Measurements from ENCODE around the gene NFE2L2.
"Not testable (repeated sequence)": the region's sequence is repeated elsewhere in the genome, so short reads cannot be mapped to it uniquely, and the experiment has no call there.

NFE2L2 gene

DNA sequence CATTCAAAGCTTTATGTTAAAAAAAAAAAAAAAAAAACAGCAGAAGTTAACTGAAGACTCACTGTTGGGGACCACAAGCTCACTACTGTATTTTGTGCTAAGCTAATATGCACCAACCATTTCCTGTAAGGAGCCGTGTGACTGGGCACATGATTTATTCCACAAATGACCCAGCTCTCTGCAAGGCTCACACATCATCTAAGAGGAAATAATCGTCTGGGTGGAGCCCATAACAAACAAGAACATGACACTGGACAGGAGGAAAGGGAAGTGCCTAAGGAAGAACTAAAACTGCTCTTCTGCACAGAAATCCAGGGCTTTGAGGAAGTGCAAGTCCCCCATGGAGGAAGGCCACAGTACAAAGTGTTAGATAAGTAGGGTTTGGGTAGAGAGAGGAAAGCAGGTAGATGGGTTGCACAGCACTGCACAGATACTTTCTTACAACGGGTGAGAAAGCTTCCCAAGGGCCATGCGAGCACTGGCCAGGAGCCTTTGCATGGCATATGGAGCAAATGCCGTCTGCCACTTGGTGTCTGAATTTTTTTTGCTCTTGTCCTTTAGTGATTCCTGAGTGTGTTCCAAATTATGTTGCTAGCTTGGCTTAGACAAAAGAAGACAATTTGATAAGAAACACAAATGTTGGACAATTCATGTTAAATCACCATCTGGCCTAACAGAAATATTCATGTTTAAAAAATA is 24.4 kb downstream of the NFE2L2 start:
- in situ Hi-C loops (cut with MboI; ENCODE audit: low sequenced_read_pairs): no loop called here

DNA sequence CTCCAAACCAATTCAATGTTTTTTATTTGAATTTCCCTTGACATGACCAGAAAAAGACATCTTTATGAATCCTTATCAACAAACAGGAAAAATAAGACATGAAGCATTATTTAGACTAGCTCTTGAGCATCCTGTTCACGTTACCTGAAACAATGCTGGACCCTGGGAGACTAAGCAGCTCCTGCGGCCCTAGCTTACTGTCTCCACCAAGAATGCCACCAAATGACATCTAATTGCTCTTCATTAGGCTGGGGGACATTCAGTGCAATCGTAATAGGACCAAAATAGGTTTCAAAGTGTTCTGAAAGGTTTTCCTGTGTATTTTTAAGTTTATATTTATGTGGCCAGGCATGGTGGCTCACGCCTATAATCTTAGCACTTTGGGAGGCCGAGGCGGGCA is 25.5 kb downstream of the NFE2L2 start:
- in situ Hi-C loops (cut with MboI; ENCODE audit: low sequenced_read_pairs): no loop called here

DNA sequence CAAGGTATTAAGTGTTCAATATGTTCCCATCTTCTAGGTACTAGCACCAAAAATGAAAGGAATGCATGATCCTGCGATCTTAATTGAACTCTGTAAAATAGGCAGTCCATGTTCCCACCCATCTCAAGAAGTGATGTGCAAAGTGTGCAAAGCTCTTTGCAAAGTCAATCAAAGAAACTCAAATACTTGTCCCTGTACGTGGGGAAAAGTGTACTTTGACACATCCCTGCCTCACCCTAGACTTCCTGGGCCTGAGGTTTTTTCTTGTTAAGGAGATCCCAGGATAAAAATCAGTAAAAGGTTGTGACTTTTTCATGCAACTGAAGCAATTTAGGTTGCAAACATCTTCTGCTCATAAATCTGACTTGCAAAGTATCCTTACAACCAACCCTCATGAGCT is 26.6 kb downstream of the NFE2L2 start:
- in situ Hi-C loops (cut with MboI; ENCODE audit: low sequenced_read_pairs): no loop called here

DNA sequence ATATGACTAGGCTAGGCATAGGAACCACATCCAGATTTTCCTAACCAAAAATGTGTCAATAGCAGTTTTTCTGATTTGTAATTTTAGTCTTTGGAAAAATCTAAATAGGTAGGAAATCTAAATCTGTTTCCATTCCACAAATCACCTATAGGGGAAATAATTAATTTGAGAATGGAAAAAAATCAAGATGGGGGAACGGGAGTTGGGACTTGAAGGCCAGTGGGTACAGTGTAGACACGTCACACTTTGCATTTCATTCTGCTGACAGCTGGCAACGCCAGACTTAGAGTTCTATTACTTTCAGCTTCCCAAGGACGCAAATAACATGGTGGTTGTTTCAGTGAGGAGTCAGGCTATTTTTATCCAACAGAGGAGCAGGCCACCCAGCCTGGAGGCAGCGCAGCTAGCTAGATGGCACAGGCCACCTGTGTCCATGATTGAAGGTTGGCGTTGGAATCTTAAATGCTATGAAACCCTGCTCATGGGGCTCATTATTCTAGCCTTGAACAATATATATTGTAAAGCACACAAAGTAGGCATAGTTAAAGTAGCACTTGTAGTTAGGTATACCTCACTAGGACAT is 28.6 kb downstream of the NFE2L2 start:
- in situ Hi-C loops (cut with MboI; ENCODE audit: low sequenced_read_pairs): no loop called here

DNA sequence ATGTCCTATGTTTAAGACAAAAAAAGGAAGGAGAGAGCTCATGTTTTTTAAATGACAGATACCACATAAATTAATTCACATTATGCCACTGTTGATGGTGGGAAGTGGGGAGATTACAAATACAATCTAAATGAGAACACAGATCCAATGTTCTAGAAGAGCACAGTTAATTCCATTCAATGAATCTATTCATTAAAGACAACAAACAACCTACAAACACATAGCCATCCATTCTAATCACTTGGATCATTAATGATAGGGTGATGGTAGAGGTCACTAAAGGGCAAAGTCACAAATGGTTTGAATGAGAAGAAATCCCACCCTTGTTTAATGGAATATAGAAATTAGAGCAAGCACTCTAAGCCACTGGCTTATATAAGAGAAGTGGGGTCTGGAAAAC is 30.3 kb downstream of the NFE2L2 start:
- in situ Hi-C loops (cut with MboI; ENCODE audit: low sequenced_read_pairs): no loop called here

DNA sequence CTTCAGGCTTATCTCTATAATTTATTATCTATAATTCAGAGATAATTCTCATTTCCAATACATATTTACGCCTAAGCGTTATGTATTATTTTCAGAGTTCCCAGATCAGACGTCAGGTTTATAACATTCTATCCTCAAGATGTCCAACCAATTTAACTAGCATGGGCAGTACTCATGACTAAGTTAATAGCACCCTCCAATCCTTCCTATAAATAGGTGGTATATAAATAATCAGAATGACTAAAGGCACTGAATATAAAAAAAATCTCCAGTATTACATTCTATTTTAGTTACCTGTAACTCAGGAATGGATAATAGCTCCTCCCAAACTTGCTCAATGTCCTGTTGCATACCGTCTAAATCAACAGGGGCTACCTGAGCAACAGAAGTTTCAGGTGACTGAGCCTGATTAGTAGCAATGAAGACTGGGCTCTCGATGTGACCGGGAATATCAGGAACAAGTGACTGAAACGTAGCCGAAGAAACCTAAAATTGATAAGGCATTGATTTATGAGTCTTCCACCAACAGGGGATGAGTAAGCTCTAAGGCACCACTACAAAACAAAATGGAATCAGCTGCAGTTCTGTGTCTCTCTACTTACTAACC is 32.3 kb downstream of the NFE2L2 start:
- in situ Hi-C loops (cut with MboI; ENCODE audit: low sequenced_read_pairs): no loop called here

DNA sequence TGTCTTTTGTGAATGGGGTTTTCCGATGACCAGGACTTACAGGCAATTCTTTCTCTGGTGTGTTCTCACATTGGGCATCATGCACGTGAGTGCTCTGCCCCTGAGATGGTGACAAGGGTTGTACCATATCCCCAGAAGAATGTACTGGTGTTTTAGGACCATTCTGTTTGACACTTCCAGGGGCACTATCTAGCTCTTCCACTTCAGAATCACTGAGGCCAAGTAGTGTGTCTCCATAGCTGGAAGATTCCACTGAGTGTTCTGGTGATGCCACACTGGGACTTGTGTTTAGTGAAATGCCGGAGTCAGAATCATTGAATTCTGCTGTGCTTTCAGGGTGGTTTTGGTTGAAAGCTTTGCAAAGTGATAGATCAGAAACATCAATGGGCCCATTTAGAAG is 33.3 kb downstream of the NFE2L2 start:
- in situ Hi-C loops (cut with MboI; ENCODE audit: low sequenced_read_pairs): no loop called here

DNA sequence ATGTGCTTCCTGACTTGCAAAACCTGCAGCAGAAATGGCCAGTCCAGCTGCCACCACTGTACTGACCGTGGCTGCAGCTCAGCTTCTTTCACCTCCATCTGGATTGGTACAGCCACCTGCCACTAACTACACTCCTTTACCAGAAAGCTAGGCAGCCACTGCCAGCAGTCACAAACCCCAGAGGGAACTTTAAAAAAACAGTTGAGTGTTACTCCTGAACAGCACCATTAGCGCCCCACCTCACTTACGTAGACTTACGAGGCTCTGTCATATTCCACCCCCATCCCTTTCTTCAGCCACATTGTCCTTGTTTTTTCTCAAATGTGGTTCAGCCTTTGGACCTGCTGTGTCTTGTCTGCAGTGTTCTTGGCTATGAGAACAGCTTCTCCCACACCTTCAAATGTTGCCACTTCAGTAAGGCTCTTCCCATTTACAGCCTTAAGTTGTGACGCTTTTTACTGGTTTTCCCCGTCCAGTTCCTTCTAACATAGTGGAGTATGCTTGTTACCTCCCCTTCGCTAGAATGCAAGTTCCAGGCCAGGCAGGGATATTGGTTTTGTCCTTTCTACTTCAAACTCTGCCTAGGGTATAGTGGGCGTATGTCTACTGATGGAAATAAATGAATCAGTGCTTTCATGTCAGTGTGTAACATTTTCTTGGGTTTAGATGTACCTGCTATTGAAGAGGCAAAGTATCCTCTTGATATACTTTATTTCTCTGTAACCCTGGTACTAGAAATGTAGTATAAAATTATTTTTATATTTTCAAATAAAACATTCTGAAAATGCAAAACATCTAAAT is 34.9 kb downstream of the NFE2L2 start:
- in situ Hi-C loops (cut with MboI; ENCODE audit: low sequenced_read_pairs): no loop called here

DNA sequence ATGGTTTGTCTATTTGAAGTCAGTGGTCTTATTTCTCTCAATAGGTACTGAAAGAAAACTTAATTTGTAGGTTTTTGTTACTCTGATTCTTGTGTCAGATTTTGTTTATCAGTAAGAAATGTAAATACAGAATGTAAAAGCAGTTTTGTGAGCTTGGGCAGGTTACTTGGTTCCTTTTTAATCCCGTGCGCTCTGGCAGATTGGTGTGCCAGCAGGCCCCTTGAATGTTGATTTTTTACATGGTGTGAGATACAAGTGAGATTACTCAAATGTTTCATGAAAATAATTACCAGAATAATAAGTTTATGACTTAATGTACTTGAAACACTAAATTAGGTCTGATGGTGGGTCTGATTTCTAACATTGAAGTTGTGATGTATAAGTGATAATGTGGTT is 38.6 kb downstream of the NFE2L2 start:
- in situ Hi-C loops (cut with MboI; ENCODE audit: low sequenced_read_pairs): no loop called here

DNA sequence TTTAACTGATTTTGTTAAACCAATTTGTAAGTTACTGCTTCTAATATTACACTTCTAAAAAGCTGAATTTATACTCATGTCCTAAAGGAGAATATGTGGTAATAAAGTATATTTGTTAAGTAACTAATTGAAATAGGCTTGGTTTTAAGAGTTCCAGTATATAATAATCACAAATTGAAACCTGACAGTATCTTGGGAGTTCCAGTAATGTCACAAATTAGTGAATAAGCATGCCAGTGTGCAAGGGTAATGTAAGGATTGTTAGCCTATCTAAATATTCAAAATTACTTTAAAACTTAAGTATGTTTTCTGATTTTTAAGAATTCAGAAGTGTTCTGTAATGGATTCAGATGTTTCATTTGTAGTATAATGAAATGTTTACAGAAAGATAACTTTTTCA is 41.1 kb downstream of the NFE2L2 start:
- in situ Hi-C loops (cut with MboI; ENCODE audit: low sequenced_read_pairs): not testable (repeated sequence)

DNA sequence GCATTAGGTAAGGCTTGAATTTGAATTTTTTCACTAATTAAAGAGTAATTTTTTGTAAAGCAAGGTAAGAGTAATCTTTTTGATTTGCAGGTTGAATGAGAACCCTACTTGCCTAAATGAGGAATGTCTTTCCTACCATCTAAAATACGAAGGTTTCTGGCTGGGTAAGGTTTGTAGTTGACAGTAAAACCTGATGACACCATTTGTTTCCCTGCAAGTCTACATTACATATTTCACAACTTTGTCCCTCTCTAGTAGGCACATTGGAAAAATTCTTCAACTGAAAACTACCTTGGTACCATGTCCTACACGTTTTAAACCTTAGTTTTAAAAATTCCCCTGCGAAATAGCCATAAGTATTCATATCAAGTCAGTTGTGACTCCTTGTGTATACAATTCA is 42.6 kb downstream of the NFE2L2 start:
- in situ Hi-C loops (cut with MboI; ENCODE audit: low sequenced_read_pairs): no loop called here

DNA sequence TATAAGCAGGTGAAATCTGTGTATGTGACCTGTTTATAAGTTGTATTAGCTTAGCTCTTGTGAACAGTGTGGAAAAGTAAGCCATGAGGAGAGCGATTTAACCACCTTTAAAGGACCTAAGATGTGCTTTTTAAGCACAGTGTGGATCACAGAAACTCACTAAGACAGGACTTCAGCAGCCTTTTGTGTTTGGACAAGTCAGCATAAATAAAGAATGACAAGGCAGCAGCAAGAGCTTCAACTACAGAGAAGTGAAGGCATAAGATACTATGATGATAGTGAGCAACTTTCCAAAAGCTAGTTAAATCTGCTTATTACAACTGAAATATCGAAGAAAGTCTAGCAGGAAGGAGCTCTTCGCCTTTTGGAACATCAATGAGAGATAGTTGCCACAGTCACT is 43.0 kb downstream of the NFE2L2 start:
- in situ Hi-C loops (cut with MboI; ENCODE audit: low sequenced_read_pairs): no loop called here

DNA sequence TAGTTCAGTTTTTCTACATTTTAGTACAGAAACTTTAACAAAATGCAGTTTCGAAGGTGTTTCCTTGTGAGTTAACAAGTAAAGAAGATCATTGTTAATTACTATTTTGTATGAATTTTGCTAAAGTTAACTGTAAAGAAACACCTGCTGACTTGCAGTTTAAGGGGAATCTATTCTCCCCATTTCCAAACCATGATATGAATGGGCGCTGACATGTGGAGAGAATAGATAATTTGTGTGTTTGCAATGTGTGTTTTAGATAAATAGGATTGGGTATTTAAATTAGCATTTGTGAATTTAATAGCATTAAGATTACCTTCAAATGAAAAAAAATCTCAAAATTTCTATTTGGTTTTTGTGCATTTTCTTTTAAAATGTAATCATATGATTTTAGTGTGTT is 44.7 kb downstream of the NFE2L2 start:
- in situ Hi-C loops (cut with MboI; ENCODE audit: low sequenced_read_pairs): not testable (repeated sequence)

DNA sequence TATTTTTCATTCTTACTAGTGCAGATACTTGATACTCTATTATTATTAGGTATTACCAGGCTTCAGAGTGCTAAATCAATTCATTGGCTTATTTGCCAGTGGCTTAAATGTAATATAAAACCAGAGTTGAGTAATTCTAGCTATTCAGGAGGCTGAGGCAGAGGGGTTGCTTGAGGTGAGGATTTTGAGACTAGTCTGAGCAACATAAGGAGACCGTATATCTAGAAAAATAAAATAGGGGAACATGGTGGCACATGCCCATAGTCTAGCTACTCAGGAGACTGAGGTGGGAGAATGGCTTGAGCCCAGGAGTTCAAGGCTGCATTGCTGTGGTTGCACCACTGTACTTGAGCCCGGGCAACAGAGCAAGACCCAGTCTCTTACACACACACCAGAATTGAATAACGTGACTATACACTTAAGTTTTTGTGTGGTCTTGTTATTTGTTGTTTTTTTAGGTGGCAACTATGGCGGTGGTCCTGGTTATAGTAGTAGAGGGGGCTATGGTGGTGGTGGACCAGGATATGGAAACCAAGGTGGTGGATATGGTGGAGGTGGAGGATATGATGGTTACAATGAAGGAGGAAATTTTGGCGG is 47.2 kb downstream of the NFE2L2 start:
- in situ Hi-C loops (cut with MboI; ENCODE audit: low sequenced_read_pairs): no loop called here

DNA sequence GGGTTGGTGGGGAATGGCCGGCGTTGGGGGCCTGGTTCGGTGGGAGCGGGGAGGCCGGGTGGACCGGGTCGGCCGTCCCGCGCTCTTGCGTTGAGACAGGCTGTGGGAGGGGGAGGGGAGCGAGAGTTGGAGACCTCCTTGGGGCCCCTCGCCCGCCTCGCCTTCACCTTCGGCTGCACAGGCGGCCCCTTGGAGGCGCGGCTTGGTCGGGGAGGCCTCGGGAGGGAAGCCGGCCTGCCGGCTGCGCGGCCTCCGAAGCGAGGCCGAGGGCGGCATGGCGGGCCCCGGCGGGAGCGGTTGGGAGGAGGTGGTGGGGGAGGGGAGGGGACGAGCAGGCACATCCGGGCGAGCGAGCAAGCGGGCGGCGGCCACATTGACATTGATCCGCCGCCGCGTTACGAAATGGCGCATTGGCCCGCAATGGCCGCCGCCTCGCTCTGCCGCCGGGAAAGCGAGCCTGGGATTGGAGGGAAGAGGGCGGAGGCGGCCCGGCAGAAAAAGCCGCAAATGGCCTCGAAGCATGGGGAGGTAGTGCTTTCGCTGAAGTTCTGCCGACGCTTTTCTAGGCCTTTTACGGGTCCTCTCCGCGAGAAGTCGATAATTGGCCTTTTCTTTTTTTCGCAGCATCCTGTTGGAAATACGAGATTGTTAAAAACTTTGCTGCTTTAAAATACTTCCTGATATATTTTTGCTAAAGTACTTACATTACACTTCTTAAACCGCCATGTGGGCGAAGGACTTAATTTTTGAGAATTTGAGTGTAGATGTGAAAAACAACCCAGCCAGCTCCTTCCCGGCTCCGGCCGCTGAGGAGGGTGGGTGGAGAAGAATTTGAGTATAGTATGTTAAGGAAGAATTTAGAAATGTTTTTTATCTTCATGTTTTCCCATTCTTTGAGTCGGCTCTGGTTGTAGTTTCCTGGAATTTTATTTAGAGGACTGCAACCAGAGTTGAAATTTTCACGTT is 51.4 kb downstream of the NFE2L2 start:
- in situ Hi-C loops (cut with MboI; ENCODE audit: low sequenced_read_pairs): no loop called here

DNA sequence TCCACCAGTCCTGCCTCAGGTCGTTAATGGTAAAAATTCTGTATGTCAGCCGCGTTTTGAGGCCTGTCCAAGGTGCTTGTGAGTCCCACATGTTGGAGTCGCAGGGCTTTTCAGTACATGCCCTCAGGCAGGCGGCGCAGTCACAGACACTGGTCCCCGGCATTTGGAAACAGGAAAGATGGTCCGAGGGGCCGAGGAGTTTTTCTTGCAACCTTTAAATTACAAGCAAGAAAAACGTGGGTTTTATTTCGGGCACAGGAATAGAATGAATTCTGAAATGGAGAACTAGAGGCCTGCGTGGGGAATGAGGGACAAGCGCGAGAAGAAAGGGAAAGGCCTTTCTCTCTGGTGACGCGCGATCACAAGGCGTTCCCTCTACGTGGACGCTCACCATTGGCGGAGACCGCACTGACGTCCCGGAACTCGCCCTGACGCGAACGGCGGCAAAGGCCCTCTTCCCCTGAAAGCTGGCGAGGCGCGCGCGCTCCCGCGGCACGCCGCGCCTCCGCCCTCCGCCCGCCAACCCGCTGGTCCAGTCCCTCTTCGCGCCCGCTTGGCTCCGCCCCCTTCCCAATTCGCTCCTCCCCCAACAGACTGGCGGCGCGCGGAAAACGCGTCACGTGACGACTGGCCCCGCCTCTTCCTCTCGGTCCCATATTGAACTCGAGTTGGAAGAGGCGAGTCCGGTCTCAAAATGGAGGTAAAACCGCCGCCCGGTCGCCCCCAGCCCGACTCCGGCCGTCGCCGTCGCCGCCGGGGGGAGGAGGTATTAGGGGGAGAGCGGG is 52.2 kb downstream of the NFE2L2 start, which contains the start of gene HNRNPA3:
TSS of gene HNRNPA3 (plus strand) at position 689 of the 785 bp plus-strand sequence. CDS start at position 695, 6 bp downstream.
- in situ Hi-C loops (cut with MboI; ENCODE audit: low sequenced_read_pairs): no loop called here

DNA sequence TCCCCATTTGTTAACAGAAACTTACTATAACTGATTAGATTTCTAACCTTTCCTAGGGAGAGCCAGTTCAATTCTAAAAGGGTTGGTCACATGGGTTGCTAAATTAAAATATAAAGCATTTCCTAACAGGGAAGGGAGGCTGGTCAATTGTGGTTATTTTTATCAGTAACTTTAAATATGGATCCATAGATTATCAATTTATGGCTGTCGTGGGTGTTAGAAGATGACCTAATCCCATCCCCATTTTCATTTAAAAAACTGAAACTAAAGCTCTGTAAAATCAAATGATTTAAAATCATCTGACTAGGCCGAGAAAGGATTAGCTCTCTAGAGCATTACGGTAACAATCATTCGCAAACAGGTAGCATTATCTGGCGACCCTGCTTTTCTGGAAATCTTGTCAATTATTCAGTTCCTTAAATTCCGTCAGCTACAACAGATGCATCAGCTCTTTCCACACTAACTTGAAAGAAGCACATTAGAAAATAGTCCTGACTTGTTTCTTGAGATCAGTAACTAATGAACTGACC is 52.9 kb downstream of the NFE2L2 start:
- in situ Hi-C loops (cut with MboI; ENCODE audit: low sequenced_read_pairs): no loop called here

DNA sequence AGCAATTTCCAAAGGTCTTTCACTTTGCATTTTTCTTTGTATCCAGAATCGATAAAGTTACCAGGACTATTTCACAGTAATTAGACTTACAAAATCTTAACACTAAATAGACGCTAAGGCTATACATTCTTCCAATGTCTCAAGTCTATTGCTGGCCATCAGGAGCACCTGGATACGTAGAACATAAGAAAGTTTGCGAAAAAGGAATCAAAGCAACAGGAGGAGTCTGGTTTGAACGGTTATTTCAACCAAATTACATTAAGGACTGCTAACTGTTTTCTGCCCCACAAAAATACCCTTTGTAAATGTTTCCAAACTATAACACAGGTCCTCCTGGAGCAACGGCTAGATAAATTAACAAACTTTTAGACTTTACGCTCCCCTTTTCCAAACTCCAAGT is 53.4 kb downstream of the NFE2L2 start:
- in situ Hi-C loops (cut with MboI; ENCODE audit: low sequenced_read_pairs): no loop called here

DNA sequence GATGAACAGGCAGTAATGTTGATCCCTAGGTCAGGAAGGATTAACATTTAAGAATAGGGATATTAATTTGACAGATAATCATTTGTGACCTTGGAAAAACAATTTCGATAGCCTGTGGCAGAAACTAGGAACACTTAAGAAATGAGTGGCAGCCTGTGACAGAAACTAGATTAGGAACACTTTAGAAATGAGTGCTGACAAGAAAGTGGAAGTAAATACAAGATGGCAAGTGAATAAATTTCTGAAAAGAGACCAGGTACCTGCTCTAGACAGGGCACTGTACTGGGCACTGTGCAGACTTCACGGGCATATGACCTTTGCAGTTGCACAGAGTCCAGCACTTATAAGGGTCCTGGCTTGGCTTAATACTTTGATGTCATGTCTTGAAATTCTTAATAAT is 57.4 kb downstream of the NFE2L2 start:
- in situ Hi-C loops (cut with MboI; ENCODE audit: low sequenced_read_pairs): no loop called here
